HG02884 (cell line): ENCODE data around the gene MAMLD1.

ENCODE experiments used
- ATAC-seq: cut with Tn5 transposase; IDR thresholded peaks from one replicate; pipeline ENCODE4 v1.9.1; 2021; ENCODE audit warnings: mild to moderate bottlenecking, moderate library complexity; ENCODE audit not compliant: unreplicated experiment

Gene MAMLD1

GRCh38 chrX:150525061-150525919, 162.2 kb downstream of the MAMLD1 start:
- no peak for ATAC-seq

GRCh38 chrX:150526692-150527091, 163.6 kb downstream of the MAMLD1 start:
- no peak for ATAC-seq

DNA sequence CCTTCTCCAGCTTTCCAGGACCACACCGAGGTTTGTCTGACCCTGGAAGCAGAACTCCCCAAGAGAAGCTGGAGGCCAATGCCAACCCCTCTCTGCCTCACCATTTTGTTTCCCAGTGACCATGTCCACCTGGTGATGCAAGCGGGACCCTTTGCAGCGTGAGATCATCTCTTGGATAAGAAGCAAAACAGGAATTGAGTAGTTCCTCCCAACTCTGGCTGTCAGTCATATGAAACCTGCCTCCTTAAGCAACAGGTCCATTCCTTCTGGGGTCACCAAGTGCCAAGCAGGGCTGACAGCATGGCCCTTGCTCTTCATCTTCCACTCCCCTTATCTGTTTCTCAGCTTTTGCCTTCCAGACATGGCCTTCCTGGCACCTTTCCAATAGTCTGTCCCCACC, 164.0 kb downstream of the MAMLD1 start:
- ATAC-seq = no peak

DNA sequence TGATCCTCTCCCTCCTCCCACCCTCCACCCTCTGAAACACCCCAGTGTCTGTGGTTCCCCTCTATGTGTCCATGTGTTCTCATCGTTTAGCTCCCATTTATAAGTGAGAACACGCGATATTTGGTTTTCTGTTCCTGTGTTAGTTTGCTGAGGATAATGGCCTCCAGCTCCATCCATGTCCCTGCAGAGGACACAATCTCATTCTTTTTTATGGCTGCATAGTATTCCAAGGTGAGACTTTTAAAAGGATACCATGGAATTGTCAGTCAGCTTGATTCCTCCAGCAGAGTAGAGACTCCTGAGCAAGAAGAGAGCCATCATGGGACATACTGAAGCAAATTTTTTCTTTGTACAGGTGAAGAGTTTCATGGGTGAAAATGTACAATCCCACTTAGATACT, 166.5 kb downstream of the MAMLD1 start:
- ATAC-seq = no peak

- ATAC-seq = no peak
Measured at GRCh38 chrX:150530821-150531220, 167.7 kb downstream of the MAMLD1 start.

DNA sequence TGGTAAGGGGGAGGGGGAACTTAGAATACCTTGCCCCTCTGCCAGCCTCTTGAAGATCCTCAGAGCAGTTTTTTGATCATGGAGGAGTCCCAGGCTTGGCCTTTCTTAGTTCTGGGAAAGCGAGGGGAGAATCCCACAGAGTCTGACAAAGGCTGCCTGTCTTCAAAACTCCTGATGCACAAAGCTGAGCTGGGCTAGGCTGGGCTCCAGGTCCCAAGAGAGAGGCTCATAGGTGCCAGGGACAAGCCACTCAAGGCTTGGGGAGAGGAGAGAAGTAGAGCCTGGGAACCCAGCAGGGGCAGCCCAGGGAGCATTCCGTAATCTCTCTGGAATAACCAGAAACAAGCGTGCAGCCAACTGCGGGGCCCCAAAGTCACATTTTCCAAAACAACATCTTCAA, 168.3 kb downstream of the MAMLD1 start:
- no peak for ATAC-seq

- ATAC-seq = no peak
Measured at GRCh38 chrX:150533863-150534262, 170.7 kb downstream of the MAMLD1 start.

GRCh38 chrX:150536455-150537116, 173.5 kb downstream of the MAMLD1 start:
- ATAC-seq = no peak

DNA sequence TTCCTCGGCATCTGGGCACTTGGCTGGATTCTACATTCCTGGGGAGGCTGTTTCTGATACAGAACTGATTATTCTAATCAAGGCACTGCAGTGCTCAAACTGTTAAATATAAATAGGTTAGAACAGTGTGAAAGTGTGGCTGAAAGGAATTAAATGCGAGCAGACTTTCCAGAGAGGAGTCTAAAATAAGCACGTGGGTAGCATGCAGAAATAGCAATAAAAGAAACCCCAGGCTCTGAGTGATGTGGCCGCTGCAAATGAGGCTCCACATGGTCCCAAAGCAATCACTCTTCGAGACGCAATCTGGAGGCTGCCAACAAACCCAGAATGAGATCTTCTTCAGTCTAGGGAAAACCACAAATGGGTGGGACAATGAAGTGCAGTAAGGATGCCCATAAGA, 174.7 kb downstream of the MAMLD1 start:
- no peak for ATAC-seq

- ATAC-seq = no peak
Measured at GRCh38 chrX:150540965-150541364, 177.8 kb downstream of the MAMLD1 start.

DNA sequence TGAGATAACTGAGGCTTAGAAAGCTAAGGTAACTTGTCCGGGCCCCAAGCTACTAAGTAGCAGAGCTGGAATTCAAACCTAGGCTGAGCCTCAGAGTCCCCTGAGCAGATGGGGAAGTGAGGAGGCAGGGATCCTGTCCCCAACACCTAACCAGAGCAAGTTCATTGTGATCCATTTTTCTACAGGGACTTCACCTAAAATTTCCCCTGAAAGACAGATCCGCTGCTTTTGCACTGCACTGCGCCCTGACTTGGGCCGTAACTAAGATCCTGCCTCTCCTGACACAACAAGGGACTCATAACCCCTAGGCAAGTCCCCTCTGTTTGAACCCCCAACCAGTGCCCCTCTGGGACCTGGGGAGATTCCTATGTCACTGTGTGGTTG, 179.7 kb downstream of the MAMLD1 start:
- ATAC-seq = no peak

- ATAC-seq = peak; percentile 53
Measured at GRCh38 chrX:150543230-150544155, 180.4 kb downstream of the MAMLD1 start.

DNA sequence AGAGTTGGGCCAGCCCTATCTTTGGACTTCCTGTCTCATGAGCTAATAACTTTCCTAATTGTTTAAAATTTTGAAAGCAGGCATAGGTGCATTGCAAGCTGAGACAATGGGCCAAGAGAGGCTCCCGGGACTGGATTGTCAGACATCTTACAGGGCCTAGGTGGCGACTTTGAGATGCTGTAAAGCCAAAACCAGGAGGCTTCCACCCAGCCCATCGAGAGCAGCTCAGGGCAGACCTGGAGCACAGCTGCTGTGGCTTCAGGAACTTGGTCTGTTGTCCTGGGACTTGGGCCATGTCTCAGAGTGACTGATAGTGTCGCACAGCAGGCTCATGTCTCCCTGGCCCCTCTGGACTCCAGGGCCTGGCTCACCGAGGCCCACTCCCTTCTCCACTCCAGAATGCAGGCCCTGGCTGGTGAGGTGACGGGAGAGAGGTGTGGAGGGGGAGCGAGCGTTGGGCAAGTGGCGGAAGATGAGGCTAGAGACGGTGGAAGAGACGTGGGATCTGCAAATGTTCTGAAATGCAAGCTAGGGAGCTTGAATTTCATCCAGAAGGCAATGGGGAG, 181.2 kb downstream of the MAMLD1 start:
- no peak for ATAC-seq

- no peak for ATAC-seq
Measured at GRCh38 chrX:150544835-150545770, 182.0 kb downstream of the MAMLD1 start.

GRCh38 chrX:150546711-150547153, 183.6 kb downstream of the MAMLD1 start:
- ATAC-seq = no peak

DNA sequence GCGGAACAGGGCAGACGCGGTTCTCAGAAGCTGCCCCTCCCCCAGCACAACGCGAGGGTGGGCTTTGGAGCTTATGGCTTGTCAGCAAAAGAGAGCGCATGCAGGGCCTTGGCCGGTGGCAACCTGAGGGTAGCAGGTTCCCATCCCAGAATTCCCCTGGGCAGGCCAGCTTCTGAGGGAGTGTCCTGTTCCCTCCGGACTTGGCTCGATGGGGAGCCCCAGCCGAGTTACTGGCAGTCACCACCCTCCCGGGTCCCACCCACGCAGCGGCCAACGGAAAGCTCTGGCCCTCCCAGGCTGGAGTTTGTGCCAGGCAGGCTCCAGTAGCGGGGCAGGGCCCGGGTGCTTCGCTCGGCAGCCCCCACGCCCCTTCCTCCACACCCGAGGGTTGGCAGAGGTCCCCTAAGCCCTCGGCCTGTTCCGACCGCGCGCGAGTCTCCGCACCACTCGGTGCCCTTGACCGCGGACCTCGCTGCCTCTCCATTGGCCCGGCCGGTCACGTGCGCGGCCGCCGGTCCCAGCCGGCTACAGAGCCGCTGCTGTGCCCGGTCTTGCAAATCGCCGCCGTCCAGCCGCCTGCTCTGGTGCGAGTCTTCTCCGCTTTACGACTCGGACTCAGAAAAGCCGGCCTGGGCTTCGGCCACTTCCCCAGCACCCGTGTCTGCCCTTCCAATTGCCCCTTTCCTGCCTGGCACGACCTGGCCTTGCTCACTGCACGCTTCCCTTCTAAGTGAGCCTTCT, 184.4 kb downstream of the MAMLD1 start:
- ATAC-seq = peak; percentile 35

- no peak for ATAC-seq
Measured at GRCh38 chrX:150548251-150548650, 185.1 kb downstream of the MAMLD1 start.

- no peak for ATAC-seq
Measured at GRCh38 chrX:150548684-150549083, 185.6 kb downstream of the MAMLD1 start.

DNA sequence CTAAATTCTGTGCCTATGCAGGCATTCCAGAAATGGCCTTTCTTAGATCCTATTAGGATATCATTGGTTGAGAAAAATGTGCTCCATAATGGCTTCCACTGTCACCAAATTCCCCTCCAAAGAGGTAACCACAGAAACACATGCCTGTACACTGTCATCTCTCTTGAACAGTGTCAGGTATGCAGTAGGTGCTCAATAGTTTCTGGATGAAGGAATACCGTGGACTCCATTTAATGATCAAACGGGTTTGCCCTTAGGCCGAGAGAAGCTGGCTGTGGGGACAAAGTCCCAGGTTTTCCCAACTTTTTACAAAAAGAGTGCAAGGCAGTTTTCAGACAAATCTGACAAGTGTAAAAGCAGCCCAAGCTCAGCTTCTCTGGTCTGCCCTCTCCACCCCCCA, 188.8 kb downstream of the MAMLD1 start:
- no peak for ATAC-seq
